Osteocyte (in vitro differentiated cells): ENCODE measurements around the gene MRPL55. TPM values are rescaled to one million over a fixed set of nuclear protein-coding genes. Genes with fewer than 3 reads are reported as not detected.
A peak's percentile ranks its signal among the peaks of the same experiment; 100 is the strongest.

ENCODE experiments used
- DNase-seq: peaks from one replicate; pipeline ENCODE4 v3.0.0; 2021; ENCODE audit warnings: mixed read lengths; ENCODE audit not compliant: unreplicated experiment; ENCODE audit errors: extremely low spot score
- H3K27ac Mint-ChIP-seq: one replicate; pipeline ENCODE4 v1.8.0; 2021; ENCODE audit warnings: mild to moderate bottlenecking, mixed read lengths; ENCODE audit not compliant: unreplicated experiment
- H3K27me3 Mint-ChIP-seq: one replicate; pipeline ENCODE4 v1.8.0; 2021; ENCODE audit warnings: mixed read lengths; ENCODE audit not compliant: unreplicated experiment
- H3K36me3 Mint-ChIP-seq: one replicate; pipeline ENCODE4 v1.8.0; 2021; ENCODE audit warnings: mixed read lengths; ENCODE audit not compliant: unreplicated experiment
- H3K4me1 Mint-ChIP-seq: one replicate; pipeline ENCODE4 v1.8.0; 2021; ENCODE audit warnings: mixed read lengths; ENCODE audit not compliant: unreplicated experiment
- H3K4me3 Mint-ChIP-seq: one replicate; pipeline ENCODE4 v1.8.0; 2021; ENCODE audit warnings: mild to moderate bottlenecking, moderate library complexity, mixed read lengths; ENCODE audit not compliant: unreplicated experiment
- H3K9me3 Mint-ChIP-seq: one replicate; pipeline ENCODE4 v1.8.0; 2021; ENCODE audit warnings: mixed read lengths; ENCODE audit not compliant: unreplicated experiment
- CTCF ChIP-seq: fragments of 200-600 bp; sonication (generic); IDR thresholded peaks from 2 replicates; pipeline ENCODE4 v1.5.0; 2021; ENCODE audit warnings: antibody characterized with exemption, mild to moderate bottlenecking, moderate library complexity
- total RNA-seq: library from RNA; stranded (reverse); gene quantifications from 2 replicates; pipeline ENCODE4 v1.2.1, GENCODE V29; 2021

Gene MRPL55
- total RNA-seq, 1 donor from 2014 or later: 46.1 TPM

DNA sequence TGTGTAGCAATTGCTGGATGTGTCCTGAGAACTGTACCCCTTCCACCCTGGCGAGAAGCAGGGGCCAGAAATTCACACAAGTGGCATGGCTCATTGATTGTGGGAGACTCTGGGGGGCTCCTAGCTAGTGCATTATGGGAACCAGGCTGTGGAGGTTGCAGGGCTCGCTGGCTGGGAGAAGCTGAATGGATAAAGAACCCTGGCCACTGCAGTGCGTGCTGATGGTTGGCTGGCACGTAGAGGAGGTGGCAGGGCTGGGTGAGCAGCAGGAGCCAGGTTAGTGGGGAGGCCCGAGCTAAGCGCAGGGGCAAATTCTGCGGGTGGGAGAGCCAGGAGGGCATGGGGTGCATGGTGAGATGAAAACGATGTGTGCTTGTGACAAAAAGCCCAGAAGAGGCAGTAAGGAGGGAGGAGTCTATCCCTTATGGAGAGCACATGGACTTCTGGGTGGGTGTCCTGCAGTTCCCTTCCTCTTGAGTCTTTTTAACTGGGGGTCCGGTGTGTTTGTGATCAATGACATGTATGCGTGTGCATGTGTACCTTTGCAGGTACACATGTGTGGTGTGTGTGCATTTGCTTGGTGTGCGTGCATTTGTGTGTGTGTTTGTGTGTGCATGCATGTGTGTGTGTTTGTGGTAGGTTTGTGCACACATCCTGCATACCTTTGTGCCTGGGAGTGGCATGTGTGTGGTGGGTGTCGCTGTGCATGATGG is 34.5 kb upstream of the MRPL55 start:
- Mint-ChIP-seq H3K27me3 (no peaks in the 10 kb centered on the region), H3K9me3 (no peaks in the 10 kb centered on the region), H3K27ac (no peak overlapping the region), H3K36me3 (no peaks in the 10 kb centered on the region), H3K4me1 (peaks cover 36% of the 10 kb centered on the region), H3K4me3 (peak overlapping the region; percentile 1)
- no peak for DNase-seq
- no peak for TF ChIP-seq CTCF

DNA sequence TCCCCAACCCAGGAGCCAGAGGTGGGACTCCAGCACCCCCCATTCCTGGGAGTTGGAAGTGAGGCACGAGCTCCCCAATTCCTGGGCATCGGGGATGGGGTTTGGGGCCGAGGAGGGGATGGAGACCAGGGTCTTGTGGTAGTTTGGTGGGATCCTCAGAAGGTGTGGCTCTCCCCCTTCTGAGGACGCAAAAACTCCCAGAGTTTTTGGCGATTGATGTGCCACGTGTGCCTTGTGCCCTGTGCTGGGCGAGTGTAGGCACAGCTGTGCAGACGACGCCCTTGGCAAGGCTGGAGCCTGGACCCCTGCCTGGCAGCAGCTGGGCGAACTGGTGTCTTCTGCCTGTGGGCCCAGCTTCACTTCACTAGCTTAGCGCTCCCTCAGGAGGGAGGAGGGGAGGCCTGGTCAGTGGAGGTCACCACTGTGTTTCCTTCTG is 33.6 kb upstream of the MRPL55 start:
- no peak for DNase-seq
- no peak for TF ChIP-seq CTCF
- Mint-ChIP-seq H3K4me1 (peaks cover 36% of the 10 kb centered on the region), H3K36me3 (no peaks in the 10 kb centered on the region), H3K9me3 (no peaks in the 10 kb centered on the region), H3K4me3 (peak overlapping the region; percentile 1), H3K27ac (peak overlapping the region; percentile 34), H3K27me3 (peaks cover under 1% of the 10 kb centered on the region)

GRCh38 chr1:228142155-228142691 is 33.1 kb upstream of the MRPL55 start:
- H3K36me3 Mint-ChIP-seq: no peaks in the 10 kb centered on the region
- H3K27ac Mint-ChIP-seq: no peak overlapping the region
- peaks cover 5% of the 10 kb centered on the region for H3K27me3 Mint-ChIP-seq
- peak overlapping the region; percentile 90 for H3K4me3 Mint-ChIP-seq
- peaks cover 36% of the 10 kb centered on the region for H3K4me1 Mint-ChIP-seq
- no peak for TF ChIP-seq CTCF
- H3K9me3 Mint-ChIP-seq: no peaks in the 10 kb centered on the region
- no peak for DNase-seq

DNA sequence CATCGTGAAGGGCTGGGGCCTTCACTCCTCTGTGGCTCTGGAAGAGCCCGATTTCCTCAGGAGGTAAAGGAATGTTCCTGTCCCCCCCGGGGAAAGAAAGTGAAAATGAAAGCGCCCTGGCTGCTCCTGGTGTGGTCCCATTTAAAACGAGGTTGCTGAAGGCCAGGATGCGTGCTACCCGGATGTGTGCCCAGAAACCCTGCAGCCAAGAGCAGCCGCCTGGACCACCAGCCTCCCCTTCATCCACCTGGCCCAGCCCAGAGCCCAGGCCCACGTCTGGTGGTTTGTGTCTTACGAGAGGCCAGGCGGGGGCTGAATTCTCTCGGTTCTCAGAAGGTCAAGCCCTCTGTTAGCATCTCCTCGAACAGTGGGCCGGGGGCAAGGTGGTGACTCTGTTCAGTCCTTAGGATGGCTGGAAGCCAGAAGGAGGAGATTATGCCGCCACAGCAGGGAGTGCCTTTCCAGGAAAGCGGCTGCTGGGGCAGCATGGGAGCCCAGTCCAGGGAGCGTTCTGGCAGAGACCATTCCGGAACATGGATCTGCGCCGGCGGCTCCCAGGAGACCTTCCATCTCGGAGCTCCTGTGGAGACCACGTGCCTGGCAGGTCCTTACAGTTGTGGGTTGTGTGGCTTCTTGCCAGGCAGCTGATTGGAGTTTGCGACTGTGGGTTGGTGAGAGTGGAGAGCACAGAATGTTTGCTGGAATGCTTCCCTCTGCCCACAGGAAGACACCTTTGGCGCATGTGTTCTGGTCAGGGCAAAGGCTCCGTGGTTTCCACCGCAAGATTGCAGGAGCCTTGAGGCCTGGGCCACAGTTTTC is 32.3 kb upstream of the MRPL55 start:
- no peak for TF ChIP-seq CTCF
- no peak for DNase-seq
- no peaks in the 10 kb centered on the region for H3K9me3 Mint-ChIP-seq
- H3K4me1 Mint-ChIP-seq: peaks cover 36% of the 10 kb centered on the region
- H3K27me3 Mint-ChIP-seq: peaks cover 11% of the 10 kb centered on the region
- H3K27ac Mint-ChIP-seq: peak overlapping the region; percentile 83
- H3K36me3 Mint-ChIP-seq: no peaks in the 10 kb centered on the region
- H3K4me3 Mint-ChIP-seq: peak overlapping the region; percentile 90

- no peak for DNase-seq
- Mint-ChIP-seq H3K4me3 (peak overlapping the region; percentile 90), H3K9me3 (no peaks in the 10 kb centered on the region), H3K27ac (peak overlapping the region; percentile 83), H3K4me1 (peaks cover 36% of the 10 kb centered on the region), H3K36me3 (no peaks in the 10 kb centered on the region), H3K27me3 (peaks cover 18% of the 10 kb centered on the region)
- no peak for TF ChIP-seq CTCF
Measured at GRCh38 chr1:228140724-228141225, 31.7 kb upstream of the MRPL55 start.
